Thoracic aorta (tissue), 2 donors: ENCODE results near the gene PHC3. TPM values are rescaled to one million over a fixed set of nuclear protein-coding genes. Genes with fewer than 3 reads are reported as not detected.

Experiments used
- ATAC-seq: fragments of 150-250 bp; one replicate; pipeline ENCODE4 v1.8.0; 2017; ENCODE audit warnings: low read depth; ENCODE audit not compliant: insufficient number of reproducible peaks, low FRiP score
- DNase-seq: peaks from one replicate; pipeline ENCODE4 v3.0.0-alpha.2; 2020; ENCODE audit warnings: low spot score
- H3K27ac ChIP-seq, 2 donors: fragments of 200-600 bp; sonication (generic); 1 replicate in 1 of 2; 2 replicates in 1 of 2; pipeline ENCODE4 v1.5.1; 2016; ENCODE audit warnings: mild to moderate bottlenecking in 2 of 2, moderate library complexity in 2 of 2
- H3K27me3 ChIP-seq: fragments of 200-600 bp; sonication (generic); replicated peaks from 2 replicates; pipeline ENCODE4 v1.6.0; 2016; ENCODE audit warnings: mild to moderate bottlenecking; ENCODE audit not compliant: insufficient read depth
- H3K36me3 ChIP-seq: fragments of 200-600 bp; sonication (generic); one replicate; pipeline ENCODE4 v1.5.1; 2016
- H3K4me1 ChIP-seq, 2 donors: fragments of 200-600 bp; sonication (generic); 1 replicate in 1 of 2; 2 replicates in 1 of 2; pipeline versions ENCODE4 v1.5.1 to v1.6.0; 2016; ENCODE audit warnings: low read depth in 2 of 2, mild to moderate bottlenecking in 1 of 2; ENCODE audit not compliant: control insufficient read depth in 1 of 2
- H3K4me3 ChIP-seq: fragments of 200-600 bp; sonication (generic); 2 replicates; pipeline ENCODE4 v1.5.1; 2016; ENCODE audit warnings: mild to moderate bottlenecking
- H3K9me3 ChIP-seq: fragments of 200-600 bp; sonication (generic); 2 replicates; pipeline ENCODE4 v1.5.1; 2016
- CTCF ChIP-seq: fragments of 200-600 bp; sonication (generic); IDR thresholded peaks from one replicate; pipeline ENCODE4 v1.5.1; 2019; ENCODE audit warnings: antibody characterized with exemption
- total RNA-seq, 2 donors: library from RNA; depleted of rRNA; stranded (reverse); fragments of >200 nt; gene quantifications; one replicate each; pipeline versions ENCODE4 v1.1.0 to v1.2.3, GENCODE V29; 2016

The PHC3 gene
- total RNA-seq, 2 donors from 2014 or later, result 78.0 to 123 TPM

GRCh38 chr3:170163956-170164645, 17.4 kb downstream of the PHC3 start:
- DNase-seq (no peak), ATAC-seq (no peak)
- Histone ChIP-seq H3K27me3 (no peaks in the 10 kb centered on the region), H3K36me3 (peaks cover 4% of the 10 kb centered on the region), H3K9me3 (no peaks in the 10 kb centered on the region), H3K4me1 (peaks cover 7 to 21% of the 10 kb centered on the region in 2 donors), H3K27ac (no peak overlapping the region), H3K4me3 (no peak overlapping the region)
- no peak for TF ChIP-seq CTCF

- ATAC-seq (no peak), DNase-seq (no peak)
- H3K9me3 ChIP-seq, result no peaks in the 10 kb centered on the region
- no peak for TF ChIP-seq CTCF
- H3K4me1 ChIP-seq, result peaks cover 7 to 21% of the 10 kb centered on the region in 2 donors
- H3K36me3 ChIP-seq, result peaks cover 4% of the 10 kb centered on the region
- no peak overlapping the region for H3K4me3 ChIP-seq
- no peak overlapping the region for H3K27ac ChIP-seq
- H3K27me3 ChIP-seq, result no peaks in the 10 kb centered on the region
Observed at GRCh38 chr3:170162630-170163029, 18.9 kb downstream of the PHC3 start.

GRCh38 chr3:170162052-170162451, 19.5 kb downstream of the PHC3 start:
- Histone ChIP-seq H3K27ac (no peak overlapping the region), H3K4me3 (no peak overlapping the region), H3K36me3 (peaks cover 4% of the 10 kb centered on the region), H3K27me3 (no peaks in the 10 kb centered on the region), H3K4me1 (peaks cover 7 to 21% of the 10 kb centered on the region in 2 donors), H3K9me3 (no peaks in the 10 kb centered on the region)
- DNase-seq (no peak), ATAC-seq (no peak)
- no peak for TF ChIP-seq CTCF

GRCh38 chr3:170159933-170160332, 21.6 kb downstream of the PHC3 start:
- H3K36me3 ChIP-seq, result peaks cover 4% of the 10 kb centered on the region

GRCh38 chr3:170159459-170159858, 22.1 kb downstream of the PHC3 start:
- Histone ChIP-seq H3K27me3 (no peaks in the 10 kb centered on the region), H3K4me3 (no peak overlapping the region), H3K27ac (no peak overlapping the region), H3K36me3 (peaks cover 4% of the 10 kb centered on the region), H3K9me3 (no peaks in the 10 kb centered on the region), H3K4me1 (peaks cover 11 to 23% of the 10 kb centered on the region in 2 donors)
- no peak for ATAC-seq
- no peak for TF ChIP-seq CTCF
- DNase-seq, result no peak

More at GRCh38 chr3:170159933-170160332, 21.6 kb downstream of the PHC3 start:
- TF ChIP-seq CTCF, result no peak
- H3K4me1 ChIP-seq, result peaks cover 9 to 23% of the 10 kb centered on the region in 2 donors
- ATAC-seq (no peak), DNase-seq (no peak)
- H3K27me3 ChIP-seq, result no peaks in the 10 kb centered on the region
- no peaks in the 10 kb centered on the region for H3K9me3 ChIP-seq
- no peak overlapping the region for H3K27ac ChIP-seq
- no peak overlapping the region for H3K4me3 ChIP-seq
